Stimulated activated CD4-positive, alpha-beta T cell treated with anti-CD3 and anti-CD28 coated beads, Interleukin-1b, Interleukin-23, amount 100 ng/mL, for 48 hours (primary cell): ENCODE data around the gene TMC4.
A peak's percentile ranks its signal among the peaks of the same experiment; 100 is the strongest.

ENCODE experiments used
- DNase-seq: peaks from one replicate; pipeline ENCODE4 v3.0.0-alpha.2; 2020

The TMC4 gene

DNA sequence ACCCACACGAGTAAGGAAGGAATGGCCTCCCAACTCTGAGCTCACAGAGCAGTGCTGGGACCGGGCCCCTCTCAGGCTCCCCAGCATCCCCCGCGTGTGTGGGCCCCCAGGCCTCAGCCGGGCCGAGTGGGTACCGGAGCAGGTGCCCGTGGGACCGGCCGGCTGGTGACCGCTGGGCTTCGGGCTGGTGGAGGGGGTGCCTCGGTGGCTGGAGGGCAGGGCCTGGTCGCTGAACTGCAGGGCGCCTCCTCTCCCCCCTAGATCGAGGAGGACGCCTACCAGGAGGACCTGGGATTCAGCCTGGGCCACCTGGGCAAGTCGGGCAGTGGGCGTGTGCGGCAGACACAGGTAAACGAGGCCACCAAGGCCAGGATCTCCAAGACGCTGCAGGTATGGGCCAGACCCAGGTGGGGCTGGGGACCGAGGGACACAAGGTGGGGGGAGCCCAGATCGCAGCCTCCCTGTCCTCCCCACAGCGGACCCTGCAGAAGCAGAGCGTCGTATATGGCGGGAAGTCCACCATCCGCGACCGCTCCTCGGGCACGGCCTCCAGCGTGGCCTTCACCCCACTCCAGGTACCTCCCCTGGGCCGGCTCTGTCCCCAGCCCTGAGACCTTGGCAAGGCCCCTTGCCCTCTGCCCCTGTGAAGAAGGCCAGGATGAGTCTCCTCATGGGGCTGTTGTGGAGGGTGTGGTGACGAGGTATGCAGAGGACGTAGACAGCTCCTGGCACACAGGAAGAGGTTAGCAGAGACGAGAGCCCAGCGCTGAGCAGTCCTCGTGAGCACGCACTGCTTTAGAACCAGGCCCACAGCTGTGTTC, 44.0 kb downstream of the TMC4 start:
- DNase-seq = no peak

DNA sequence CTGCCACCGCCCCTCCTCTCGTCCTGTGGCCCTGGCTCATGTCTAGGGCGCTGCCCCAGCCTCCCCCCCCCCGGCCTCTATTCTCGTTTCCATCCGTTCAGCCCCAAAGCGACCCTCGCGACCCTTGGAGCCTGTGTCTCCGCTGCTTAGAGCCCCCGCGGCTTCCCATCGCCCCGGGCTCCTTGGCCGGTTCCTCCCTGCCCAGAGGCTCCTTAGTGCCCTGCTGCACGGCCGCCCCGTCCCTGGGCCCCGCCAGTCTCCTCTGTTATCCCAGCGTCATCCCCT, 44.6 kb downstream of the TMC4 start:
- DNase-seq = no peak

GRCh38 chr19:54127688-54128440, 45.1 kb downstream of the TMC4 start:
- no peak for DNase-seq

DNA sequence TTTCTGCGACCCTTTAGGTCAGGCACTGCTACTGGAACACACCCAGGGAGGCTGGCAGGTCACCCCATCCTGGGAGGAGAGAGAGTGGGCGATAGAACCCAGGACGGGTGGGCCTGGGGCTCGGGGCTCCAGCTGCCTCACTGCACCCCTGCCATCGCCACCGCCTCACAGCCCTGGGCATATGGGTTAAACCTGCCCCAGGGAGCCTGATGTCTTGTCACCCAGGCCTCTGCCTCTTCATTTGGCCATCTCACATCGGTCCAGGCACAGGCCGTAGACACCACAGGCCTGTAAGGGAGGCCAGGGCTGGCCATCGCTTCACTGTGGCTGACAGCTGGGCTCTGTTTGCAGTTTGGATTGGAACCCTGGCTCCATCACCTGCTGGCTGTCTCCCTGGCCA, 47.2 kb downstream of the TMC4 start:
- DNase-seq = no peak

DNA sequence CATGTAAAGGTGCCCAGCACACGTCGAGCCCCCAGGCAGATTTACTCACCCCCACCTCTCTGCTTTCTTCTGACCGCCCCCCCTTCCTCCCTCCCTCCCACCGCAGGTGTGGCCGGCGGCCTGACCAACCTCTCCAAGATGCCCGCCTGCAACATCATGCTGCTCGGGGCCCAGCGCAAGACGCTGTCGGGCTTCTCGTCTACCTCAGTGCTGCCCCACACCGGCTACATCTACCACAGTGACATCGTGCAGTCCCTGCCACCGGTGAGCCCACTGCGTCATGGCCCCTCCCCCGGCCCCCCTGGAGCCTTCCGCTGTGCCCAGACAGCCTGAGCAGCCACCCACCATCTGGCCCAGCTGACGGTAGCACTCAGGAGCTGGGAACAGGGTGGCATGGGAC, 48.6 kb downstream of the TMC4 start:
- no peak for DNase-seq

GRCh38 chr19:54123682-54124081, 49.3 kb downstream of the TMC4 start:
- no peak for DNase-seq

GRCh38 chr19:54121259-54121658, 51.7 kb downstream of the TMC4 start:
- no peak for DNase-seq

- peak; percentile 97 for DNase-seq
Measured at GRCh38 chr19:54115109-54116063, 57.6 kb downstream of the TMC4 start, which contains the start of the genes PRPF31 and TFPT. Gene PRPF31 (plus strand): TSS chr19:54115754. CDS start chr19:54118279, 2,525 bp downstream. Gene TFPT (minus strand): TSS chr19:54115657. CDS start chr19:54115269, 388 bp downstream.

- peak; percentile 56 for DNase-seq
Measured at GRCh38 chr19:54114340-54115108, 58.4 kb downstream of the TMC4 start.
